Upper lobe of left lung (tissue), 6 donors: ENCODE data around the gene RASA3. TPM values are rescaled to one million over a fixed set of nuclear protein-coding genes. Genes with fewer than 3 reads are reported as not detected.

Experiments used
- ATAC-seq, 2 donors: fragments of 200-7000 bp; cut with Tn5 transposase; one replicate each; pipeline ENCODE4 v1.9.1; 2022; ENCODE audit warnings: mild to moderate bottlenecking in 2 of 2, moderate library complexity in 2 of 2; ENCODE audit not compliant: low FRiP score in 2 of 2
- DNase-seq, 2 donors: peaks; one replicate each; pipeline ENCODE4 v3.0.0-alpha.2; 2019 to 2020
- H3K27ac ChIP-seq, 4 donors: fragments of 200-600 bp; sonication (generic); one replicate each; pipeline ENCODE4 v1.5.1; 2016 to 2019
- H3K27me3 ChIP-seq, 4 donors: fragments of 200-600 bp; sonication (generic); one replicate each; pipeline ENCODE4 v1.5.1; 2017 to 2019
- H3K36me3 ChIP-seq, 4 donors: fragments of 200-600 bp; sonication (generic); one replicate each; pipeline ENCODE4 v1.5.1; 2016 to 2019
- H3K4me1 ChIP-seq, 4 donors: fragments of 200-600 bp; sonication (generic); one replicate each; pipeline ENCODE4 v1.5.1; 2018 to 2019
- H3K4me3 ChIP-seq, 4 donors: fragments of 200-600 bp; sonication (generic); one replicate each; pipeline ENCODE4 v1.5.1; 2017 to 2019; ENCODE audit warnings: mild to moderate bottlenecking in 2 of 4, moderate library complexity in 1 of 4
- H3K9me3 ChIP-seq, 4 donors: fragments of 200-600 bp; sonication (generic); one replicate each; pipeline ENCODE4 v1.5.1; 2018 to 2019
- EP300 ChIP-seq, 4 donors: sonication (generic); formaldehyde crosslinking; IDR thresholded peaks; one replicate each; pipeline ENCODE4 v1.5.1; 2017; ENCODE audit warnings: antibody characterized with exemption in 4 of 4, control low read depth in 2 of 4
- POLR2A ChIP-seq, 4 donors: fragments of 450-650 bp; IDR thresholded peaks; one replicate each; pipeline ENCODE4 v1.5.1; 2016 to 2017; ENCODE audit warnings: antibody characterized with exemption in 4 of 4, mild to moderate bottlenecking in 2 of 4
- POLR2AphosphoS5 ChIP-seq, 2 donors: sonication (generic); formaldehyde crosslinking; IDR thresholded peaks; one replicate each; pipeline ENCODE4 v1.5.1; 2017; ENCODE audit warnings: antibody characterized with exemption in 2 of 2
- WGBS, 2 donors: methylation state at CpG; one replicate each; pipeline ENCODE4 v1.1.5; 2017 to 2018; 5-methylcytosine and 5-hydroxymethylcytosine counted together
- total RNA-seq, 6 donors: library from RNA; depleted of rRNA in 4 of 6; stranded (reverse); fragments of >200 nt in 4 of 6; gene quantifications; one replicate each; pipeline versions ENCODE4 v1.1.0 to v1.2.1, GENCODE V29; 2016 to 2021
- TF ChIP-seq, protein P1 (sequence below), 6 experiments: fragments of 450-650 bp in 4 of 6; fragments of 200-600 bp in 2 of 6; sonication (generic) in 2 of 6; IDR thresholded peaks; one replicate each; pipeline ENCODE4 v1.5.1; 2016 to 2019; ENCODE audit warnings: antibody characterized with exemption in 6 of 6
- donor health status: DM: no; HTN: no; CAD: no; lungs with moderate emphysema.
- donor health status: DM: no; HTN: yes; CAD: no; lungs with severe emphysema.

Gene RASA3
- total RNA-seq, 6 donors from 2014 or later, result 11.4 to 52.4 (median 18.4) TPM

DNA sequence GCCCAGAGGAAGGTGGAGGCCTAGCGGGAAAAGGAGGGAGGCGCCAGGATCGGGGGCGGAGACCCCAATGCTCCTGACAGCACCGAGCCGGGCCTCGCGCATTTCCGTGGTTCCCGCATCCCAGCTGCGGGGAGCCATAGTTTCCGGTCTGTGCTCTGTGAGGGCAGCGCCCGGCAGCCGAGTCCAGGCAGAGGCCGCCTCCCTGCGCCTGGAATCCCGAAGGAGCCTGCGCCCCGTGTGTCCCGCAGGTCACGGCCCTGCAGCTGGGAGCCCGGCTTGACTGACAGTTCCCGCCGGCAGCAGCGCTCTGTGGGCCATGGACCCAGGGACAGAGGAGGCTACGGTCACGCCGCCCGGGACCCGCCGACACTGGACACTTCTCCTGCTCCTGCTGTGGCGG lies 84.0 kb downstream of the RASA3 start:
- DNase-seq, result peak in 1 of 2 donors; percentile 85
- no peak for TF ChIP-seq POLR2AphosphoS5 (IDR thresholded peaks at IDR 0.05)
- no peak for TF ChIP-seq POLR2A (IDR thresholded peaks at IDR 0.05)
- TF ChIP-seq, protein P1, sequence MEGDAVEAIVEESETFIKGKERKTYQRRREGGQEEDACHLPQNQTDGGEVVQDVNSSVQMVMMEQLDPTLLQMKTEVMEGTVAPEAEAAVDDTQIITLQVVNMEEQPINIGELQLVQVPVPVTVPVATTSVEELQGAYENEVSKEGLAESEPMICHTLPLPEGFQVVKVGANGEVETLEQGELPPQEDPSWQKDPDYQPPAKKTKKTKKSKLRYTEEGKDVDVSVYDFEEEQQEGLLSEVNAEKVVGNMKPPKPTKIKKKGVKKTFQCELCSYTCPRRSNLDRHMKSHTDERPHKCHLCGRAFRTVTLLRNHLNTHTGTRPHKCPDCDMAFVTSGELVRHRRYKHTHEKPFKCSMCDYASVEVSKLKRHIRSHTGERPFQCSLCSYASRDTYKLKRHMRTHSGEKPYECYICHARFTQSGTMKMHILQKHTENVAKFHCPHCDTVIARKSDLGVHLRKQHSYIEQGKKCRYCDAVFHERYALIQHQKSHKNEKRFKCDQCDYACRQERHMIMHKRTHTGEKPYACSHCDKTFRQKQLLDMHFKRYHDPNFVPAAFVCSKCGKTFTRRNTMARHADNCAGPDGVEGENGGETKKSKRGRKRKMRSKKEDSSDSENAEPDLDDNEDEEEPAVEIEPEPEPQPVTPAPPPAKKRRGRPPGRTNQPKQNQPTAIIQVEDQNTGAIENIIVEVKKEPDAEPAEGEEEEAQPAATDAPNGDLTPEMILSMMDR (IDR thresholded peaks at IDR 0.05), result no peak
- TF ChIP-seq EP300 (IDR thresholded peaks at IDR 0.05), result no peak
- 82 to 90% methylated on average over 8 to 18 of the region's 33 CpGs for WGBS, 2 donors
- no peak overlapping the region for H3K27ac ChIP-seq
- H3K9me3 ChIP-seq, result no peaks in the 10 kb centered on the region
- ATAC-seq, result no peak
- peaks cover 0 to 17% (median 0%) of the 10 kb centered on the region in 4 donors for H3K36me3 ChIP-seq
- peaks cover 0 to 8% (median 0%) of the 10 kb centered on the region in 4 donors for H3K4me1 ChIP-seq
- H3K27me3 ChIP-seq, result no peaks in the 10 kb centered on the region
- H3K4me3 ChIP-seq, result no peak overlapping the region

- H3K4me1 ChIP-seq, result peaks cover 0 to 8% (median 1%) of the 10 kb centered on the region in 4 donors
- ATAC-seq, result no peak
- DNase-seq, result peak in 1 of 2 donors; percentile 68
- TF ChIP-seq EP300 (IDR thresholded peaks at IDR 0.05) (no peak), POLR2A (IDR thresholded peaks at IDR 0.05) (peak in 1 of 4 donors; percentile 16)
- H3K27me3 ChIP-seq, result no peaks in the 10 kb centered on the region
- no peaks in the 10 kb centered on the region for H3K9me3 ChIP-seq
- H3K4me3 ChIP-seq, result no peak overlapping the region
- H3K27ac ChIP-seq, result no peak overlapping the region
- peaks cover 0 to 17% (median 0%) of the 10 kb centered on the region in 4 donors for H3K36me3 ChIP-seq
- WGBS, 2 donors, result 87 to 90% methylated on average over 19 of the region's 19 CpGs
These were observed 85.0 kb downstream of the RASA3 start for GRCh38 chr13:114047358-114047881.

- WGBS, 2 donors, result 89 to 96% methylated on average over 14 of the region's 14 CpGs
- ATAC-seq (no peak), DNase-seq (no peak)
- Histone ChIP-seq H3K27me3 (no peaks in the 10 kb centered on the region), H3K9me3 (no peaks in the 10 kb centered on the region), H3K36me3 (peaks cover 0 to 14% (median 0%) of the 10 kb centered on the region in 4 donors), H3K27ac (no peak overlapping the region), H3K4me3 (no peak overlapping the region), H3K4me1 (peaks cover 0 to 8% (median 1%) of the 10 kb centered on the region in 4 donors)
- no peak for TF ChIP-seq POLR2AphosphoS5 (IDR thresholded peaks at IDR 0.05)
- TF ChIP-seq, protein P1 (IDR thresholded peaks at IDR 0.05), result no peak
These were observed 85.9 kb downstream of the RASA3 start for GRCh38 chr13:114046431-114046975.

DNA sequence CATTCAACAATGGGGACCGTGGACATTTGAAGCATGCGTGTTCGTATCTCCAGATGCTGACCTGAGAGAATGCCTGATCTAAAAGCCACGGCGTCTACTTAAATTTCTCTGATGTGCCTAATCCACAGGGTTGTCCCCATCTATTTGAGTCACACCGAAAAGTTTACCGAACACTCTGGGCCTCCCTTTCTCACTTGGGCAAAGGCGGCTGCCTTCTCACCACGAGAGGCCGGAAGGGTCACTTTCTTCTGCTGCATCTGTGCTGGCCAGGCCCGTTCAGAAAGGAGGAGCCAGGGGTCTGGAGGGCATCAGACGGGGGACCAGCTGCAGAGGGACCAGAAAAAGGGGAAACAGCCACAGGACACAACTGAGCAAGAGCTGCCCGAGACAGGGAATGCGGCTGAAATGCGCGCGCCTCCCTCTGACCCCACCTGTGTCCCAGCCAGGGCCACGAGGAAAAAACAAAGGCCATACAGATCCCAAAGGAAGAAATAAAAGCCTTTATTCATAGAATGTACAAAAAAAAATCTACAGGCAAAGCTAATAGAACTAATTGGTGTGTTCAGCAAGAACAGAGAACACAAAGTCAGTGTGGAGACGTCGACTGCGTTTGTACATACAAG lies 87.2 kb downstream of the RASA3 start:
- H3K36me3 ChIP-seq, result peaks cover 0 to 8% (median 2%) of the 10 kb centered on the region in 4 donors
- WGBS, 2 donors, result 86 to 93% methylated on average over 21 of the region's 21 CpGs
- peaks cover 0 to 8% (median 1%) of the 10 kb centered on the region in 4 donors for H3K4me1 ChIP-seq
- no peak for ATAC-seq
- H3K27me3 ChIP-seq, result no peaks in the 10 kb centered on the region
- H3K27ac ChIP-seq, result no peak overlapping the region
- DNase-seq, result peak in 1 of 2 donors; percentile 25
- TF ChIP-seq EP300 (IDR thresholded peaks at IDR 0.05), result no peak
- TF ChIP-seq POLR2A (IDR thresholded peaks at IDR 0.05), result no peak
- no peaks in the 10 kb centered on the region for H3K9me3 ChIP-seq
- no peak overlapping the region for H3K4me3 ChIP-seq

DNA sequence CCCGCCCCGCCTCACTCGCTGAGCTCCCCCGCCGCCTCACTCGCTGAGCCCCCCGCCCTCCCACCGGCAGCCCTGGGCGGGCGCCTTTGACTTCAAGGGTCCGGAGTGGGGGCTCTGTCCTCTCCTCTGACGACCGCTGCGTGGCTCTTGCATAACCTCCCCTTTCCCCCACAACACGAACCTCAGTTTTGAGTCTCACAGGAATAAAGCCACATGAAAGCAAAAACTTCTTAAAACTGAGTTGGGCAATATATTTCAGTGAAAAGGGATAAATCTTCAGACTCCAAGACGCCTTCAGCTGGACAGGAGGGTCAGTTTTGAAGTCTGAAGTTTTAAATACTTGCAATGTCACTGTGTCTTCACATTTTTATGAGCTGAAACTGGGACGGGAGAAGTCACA lies 87.9 kb downstream of the RASA3 start:
- DNase-seq, result peak in 1 of 2 donors; percentile 40
- peaks cover 0 to 8% (median 1%) of the 10 kb centered on the region in 4 donors for H3K4me1 ChIP-seq

More for the DNA sequence above, 87.9 kb downstream of the RASA3 start:
- WGBS, 2 donors, result 51 to 52% methylated on average over 6 to 10 of the region's 17 CpGs
- ATAC-seq, result peak in 1 of 2 donors; percentile 59
- TF ChIP-seq POLR2A (IDR thresholded peaks at IDR 0.05) (no peak), POLR2AphosphoS5 (IDR thresholded peaks at IDR 0.05) (no peak), EP300 (IDR thresholded peaks at IDR 0.05) (no peak)
- TF ChIP-seq, protein P1 (IDR thresholded peaks at IDR 0.05), result no peak
- Histone ChIP-seq H3K9me3 (no peaks in the 10 kb centered on the region), H3K4me3 (no peak overlapping the region), H3K36me3 (peaks cover 0 to 6% (median 2%) of the 10 kb centered on the region in 4 donors), H3K27ac (peak overlapping the region in 1 of 4 donors; percentile 42), H3K27me3 (no peaks in the 10 kb centered on the region)
